ENCODE measurements around the gene DEFB129. TPM values are rescaled to one million over a fixed set of nuclear protein-coding genes. Genes with fewer than 3 reads are reported as not detected.

The DEFB129 gene
- total and polyA plus RNA-seq, 10 of the 15 experiments (the other 5 are each of a cell fraction or from before 2014, with no cell fraction given), result not detected

DNA sequence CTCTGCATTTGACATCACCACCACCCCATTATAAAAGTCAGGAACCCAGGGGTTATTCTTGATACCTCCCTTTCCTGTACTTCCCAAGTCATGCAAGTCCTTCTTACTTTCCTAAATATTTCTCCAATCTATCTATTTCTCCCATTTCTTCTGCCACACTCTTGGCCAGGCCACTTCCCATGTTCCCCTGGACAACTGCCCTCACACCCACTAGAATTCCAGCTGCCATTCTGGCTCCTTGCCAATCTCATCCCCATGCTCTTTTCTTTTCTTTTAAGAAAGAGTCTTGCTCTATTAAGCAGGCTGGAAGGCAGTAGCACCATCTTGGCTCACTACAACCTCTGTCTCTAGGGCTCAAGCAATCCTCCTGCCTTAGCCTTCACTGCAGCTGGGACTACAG is 45.7 kb downstream of the DEFB129 start:
- H3K9ac ChIP-seq (ENCODE audit: control insufficient read depth, insufficient read depth, low read length), result no peak overlapping the region
- H3K36me3 ChIP-seq (ENCODE audit: control insufficient read depth in 2 of 2, insufficient read depth in 2 of 2, low read length in 1 of 2), result peaks cover 2 to 3% of the 10 kb centered on the region in 2 experiments; a peak in 1 of 4 replicates
- H3K4me2 ChIP-seq (ENCODE audit: control insufficient read depth, insufficient read depth), result no peak overlapping the region
- BruUV-seq (replicated peaks), result no TSS peak
- SMC1A ChIA-PET (ENCODE audit: uncharacterized antibody, unreplicated experiment), result no interaction called here
- H3K27ac ChIP-seq (ENCODE audit: control insufficient read depth, insufficient read depth), result no peak overlapping the region
- ATAC-seq (no peak), DNase-seq (ENCODE audit: low read depth, low spot score) (no peak), FAIRE-seq (no peak)
- in situ Hi-C loops (cut with MboI) (no loop called here), intact Hi-C loops (cut with micrococcal nuclease; ENCODE audit: unreplicated experiment) (no loop called here)
- RAD21 ChIA-PET (ENCODE audit: unreplicated experiment), result no interaction called here
- TF ChIP-seq ZBED1 (IDR thresholded peaks at IDR 0.05; ENCODE audit: borderline replicate concordance) (no peak), NRF1 (conservative IDR thresholded peaks at IDR 0.05; ENCODE audit: low read depth, low read length) (no peak), BHLHE40 (IDR thresholded peaks at IDR 0.05; ENCODE audit: borderline replicate concordance in 1 of 2, low read depth in 2 of 2, low read length in 1 of 2) (no peak), BMI1 (IDR thresholded peaks at IDR 0.05; ENCODE audit: borderline replicate concordance) (no peak), EP300 (IDR thresholded peaks at IDR 0.05; ENCODE audit: borderline replicate concordance in 1 of 2, control insufficient read depth in 1 of 2, low read depth in 2 of 2, low read length in 2 of 2) (no peak)
- TF ChIP-seq, protein P1, sequence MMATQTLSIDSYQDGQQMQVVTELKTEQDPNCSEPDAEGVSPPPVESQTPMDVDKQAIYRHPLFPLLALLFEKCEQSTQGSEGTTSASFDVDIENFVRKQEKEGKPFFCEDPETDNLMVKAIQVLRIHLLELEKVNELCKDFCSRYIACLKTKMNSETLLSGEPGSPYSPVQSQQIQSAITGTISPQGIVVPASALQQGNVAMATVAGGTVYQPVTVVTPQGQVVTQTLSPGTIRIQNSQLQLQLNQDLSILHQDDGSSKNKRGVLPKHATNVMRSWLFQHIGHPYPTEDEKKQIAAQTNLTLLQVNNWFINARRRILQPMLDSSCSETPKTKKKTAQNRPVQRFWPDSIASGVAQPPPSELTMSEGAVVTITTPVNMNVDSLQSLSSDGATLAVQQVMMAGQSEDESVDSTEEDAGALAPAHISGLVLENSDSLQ (IDR thresholded peaks at IDR 0.05), result no peak
- TF ChIP-seq, protein P2, sequence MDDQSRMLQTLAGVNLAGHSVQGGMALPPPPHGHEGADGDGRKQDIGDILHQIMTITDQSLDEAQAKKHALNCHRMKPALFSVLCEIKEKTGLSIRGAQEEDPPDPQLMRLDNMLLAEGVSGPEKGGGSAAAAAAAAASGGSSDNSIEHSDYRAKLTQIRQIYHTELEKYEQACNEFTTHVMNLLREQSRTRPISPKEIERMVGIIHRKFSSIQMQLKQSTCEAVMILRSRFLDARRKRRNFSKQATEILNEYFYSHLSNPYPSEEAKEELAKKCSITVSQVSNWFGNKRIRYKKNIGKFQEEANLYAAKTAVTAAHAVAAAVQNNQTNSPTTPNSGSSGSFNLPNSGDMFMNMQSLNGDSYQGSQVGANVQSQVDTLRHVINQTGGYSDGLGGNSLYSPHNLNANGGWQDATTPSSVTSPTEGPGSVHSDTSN (IDR thresholded peaks at IDR 0.05; ENCODE audit: insufficient replicate concordance, low read depth, low read length), result no peak
- no peaks in the 10 kb centered on the region for H3K9me3 ChIP-seq (replicated peaks; ENCODE audit: control insufficient read depth, insufficient read depth, low read length)
- no peaks in the 10 kb centered on the region for H3K79me2 ChIP-seq (ENCODE audit: control insufficient read depth, insufficient read depth, low read length)
- no peaks in the 10 kb centered on the region for H4K20me1 ChIP-seq (ENCODE audit: control insufficient read depth, insufficient read depth)
- H3K27me3 ChIP-seq (replicated peaks in 1 of 2; ENCODE audit: control insufficient read depth in 2 of 2, insufficient read depth in 2 of 2, low read length in 1 of 2), result no peaks in the 10 kb centered on the region
- POLR2A ChIA-PET, result no interaction called here
- no peak overlapping the region for H3K4me3 ChIP-seq
- CTCF ChIA-PET, result interaction anchor here (5.6 kb wide), 1 partner anchor 58 kb away, joined by 32 read pairs; no protein-coding TSS in a partner anchor
- H2AFZ ChIP-seq (ENCODE audit: control insufficient read depth, low read depth, low read length), result no peak overlapping the region
- H3K4me1 ChIP-seq (ENCODE audit: control insufficient read depth, insufficient read depth, low read length), result no peaks in the 10 kb centered on the region

Data from GM12878 (cell line).